Stimulated activated CD4-positive, alpha-beta T cell treated with anti-CD3 and anti-CD28 coated beads, Interleukin-4, amount 100 ng/mL, for 24 hours (primary cell): ENCODE data around the gene NCOA6.
"Not testable (repeated sequence)": the region's sequence is repeated elsewhere in the genome, so short reads cannot be mapped to it uniquely, and the experiment has no call there.

Source experiments
- DNase-seq: peaks from one replicate; pipeline ENCODE4 v3.0.0-alpha.2; 2020

The NCOA6 gene

GRCh38 chr20:34773726-34774125, 51.7 kb downstream of the NCOA6 start:
- no peak for DNase-seq

GRCh38 chr20:34772437-34772836, 53.0 kb downstream of the NCOA6 start:
- no peak for DNase-seq

- no peak for DNase-seq
Observed at GRCh38 chr20:34771680-34772081, 53.8 kb downstream of the NCOA6 start.

GRCh38 chr20:34768096-34768495, 57.4 kb downstream of the NCOA6 start:
- DNase-seq, result no peak

- no peak for DNase-seq
Observed at GRCh38 chr20:34762031-34762555, 63.4 kb downstream of the NCOA6 start.

- DNase-seq, result no peak
Observed at GRCh38 chr20:34755367-34755766, 70.1 kb downstream of the NCOA6 start.

- DNase-seq, result no peak
Observed at GRCh38 chr20:34754611-34755010, 70.8 kb downstream of the NCOA6 start.

GRCh38 chr20:34753706-34754461, 71.6 kb downstream of the NCOA6 start:
- no peak for DNase-seq

- DNase-seq, result no peak
Observed at GRCh38 chr20:34751453-34751852, 74.0 kb downstream of the NCOA6 start.

- DNase-seq, result no peak
Observed at GRCh38 chr20:34750484-34750883, 75.0 kb downstream of the NCOA6 start.

- DNase-seq, result no peak
Observed at GRCh38 chr20:34748709-34749108, 76.7 kb downstream of the NCOA6 start.

GRCh38 chr20:34747479-34747878, 78.0 kb downstream of the NCOA6 start:
- DNase-seq, result no peak

- DNase-seq, result no peak
Observed at GRCh38 chr20:34746674-34747073, 78.8 kb downstream of the NCOA6 start.

GRCh38 chr20:34744847-34745246, 80.6 kb downstream of the NCOA6 start:
- no peak for DNase-seq

- DNase-seq, result no peak
Observed at GRCh38 chr20:34744340-34744739, 81.1 kb downstream of the NCOA6 start.

- no peak for DNase-seq
Observed at GRCh38 chr20:34743039-34743438, 82.4 kb downstream of the NCOA6 start.

GRCh38 chr20:34736106-34736735, 89.2 kb downstream of the NCOA6 start:
- no peak for DNase-seq

- DNase-seq, result no peak
Observed at GRCh38 chr20:34732523-34732922, 92.9 kb downstream of the NCOA6 start.

- DNase-seq, result no peak
Observed at GRCh38 chr20:34729416-34729815, 96.0 kb downstream of the NCOA6 start.

GRCh38 chr20:34724172-34724571, 101.3 kb downstream of the NCOA6 start:
- DNase-seq, result no peak

GRCh38 chr20:34722560-34722959, 102.9 kb downstream of the NCOA6 start:
- DNase-seq, result not testable (repeated sequence)

- DNase-seq, result no peak
Observed at GRCh38 chr20:34720266-34720665, 105.2 kb downstream of the NCOA6 start.

- DNase-seq, result not testable (repeated sequence)
Observed at GRCh38 chr20:34719242-34720017, 106.0 kb downstream of the NCOA6 start.
